Stimulated activated CD8-positive, alpha-beta memory T cell treated with anti-CD3 and anti-CD28 coated beads, Interleukin-15, amount 100 ng/mL, for 48 hours (primary cell): ENCODE results near the gene DHRS7B.

Source experiments
- DNase-seq, 2 donors: peaks; one replicate each; pipeline ENCODE4 v3.0.0-alpha.2; 2020; ENCODE audit warnings: low read depth in 2 of 2

The DHRS7B gene

DNA sequence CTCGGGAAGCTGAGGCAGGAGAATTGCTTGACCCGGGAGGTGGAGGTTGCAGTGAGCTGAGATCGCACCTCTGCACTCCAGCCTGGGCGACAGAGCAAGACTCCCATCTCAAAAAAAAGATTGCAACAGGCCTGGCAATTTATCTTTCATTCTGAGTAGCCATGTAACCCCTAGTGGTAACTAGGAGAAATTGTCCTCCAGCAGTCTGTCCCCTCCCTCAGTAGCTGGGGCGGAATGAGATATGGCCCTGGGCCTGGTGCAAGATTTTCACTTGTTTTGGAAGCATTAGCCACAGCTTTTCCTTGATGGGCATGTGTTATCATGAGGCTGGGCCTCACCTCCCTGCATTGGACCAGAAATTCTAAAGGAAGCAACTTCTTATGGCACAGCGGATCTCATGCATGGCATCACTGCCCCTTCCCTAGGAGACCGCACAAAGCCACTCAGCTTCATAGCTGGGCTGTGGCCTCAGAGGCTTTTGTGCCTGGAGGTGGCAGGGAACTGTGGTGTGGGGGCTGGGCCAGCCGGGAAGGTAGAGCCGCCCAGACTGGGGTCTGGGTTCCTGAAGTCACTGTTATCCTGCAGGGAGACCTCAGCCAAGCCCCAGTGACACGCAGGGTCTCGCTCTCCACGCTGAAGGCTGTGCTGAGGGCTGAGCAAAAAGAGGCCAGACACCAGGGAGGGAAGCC is 113.1 kb downstream of the DHRS7B start:
- no peak for DNase-seq

DNA sequence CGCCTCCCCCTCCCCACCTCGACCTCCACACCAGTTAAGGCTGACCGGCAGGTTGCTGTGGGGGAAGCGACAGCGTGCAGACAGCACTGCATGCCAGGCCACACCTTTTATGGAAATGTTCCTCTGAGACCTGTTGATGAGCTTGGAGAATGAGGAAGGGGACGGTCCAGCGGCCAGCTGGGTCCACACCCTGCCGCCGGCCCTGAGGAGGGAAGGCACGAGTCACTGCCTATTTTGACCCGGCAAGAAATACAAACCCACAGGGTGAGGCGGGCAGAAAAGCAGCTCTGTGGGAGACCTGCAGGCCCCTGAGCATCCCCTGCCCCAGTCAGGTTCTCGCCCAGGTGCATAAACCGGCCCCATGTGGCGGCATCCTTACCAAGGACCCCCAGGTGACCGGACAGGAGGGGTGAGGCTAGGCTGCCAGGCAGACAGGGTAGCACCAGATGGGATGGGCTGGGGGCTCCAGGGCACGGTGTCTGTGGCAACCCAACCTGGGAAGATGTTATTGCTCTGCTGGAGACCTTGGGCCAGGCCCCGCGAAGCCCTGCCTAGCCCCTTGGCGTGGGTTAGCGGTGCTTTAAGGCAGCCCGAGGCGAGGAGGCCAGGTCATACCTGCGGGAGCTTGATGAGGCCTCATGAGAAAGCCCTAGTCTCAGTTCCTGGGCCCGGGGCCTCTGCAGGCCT is 113.7 kb downstream of the DHRS7B start:
- DNase-seq: no peak
